Activated naive CD8-positive, alpha-beta T cell treated with anti-CD3 and anti-CD28 coated beads, Interleukin-2, amount 50 U/mL, for 24 hours (primary cell): ENCODE measurements around the gene ACACB.

Experiments
- ATAC-seq: fragments of 150-1000 bp; cut with Tn5 transposase; one replicate; pipeline ENCODE4 v1.10.0; 2021
- DNase-seq: peaks from one replicate; pipeline ENCODE4 v3.0.0; 2021
- H3K27ac Mint-ChIP-seq: one replicate; pipeline ENCODE4 v1.8.0; 2021; ENCODE audit warnings: mild to moderate bottlenecking, mixed read lengths
- H3K27me3 Mint-ChIP-seq: one replicate; pipeline ENCODE4 v1.8.0; 2021; ENCODE audit warnings: mixed read lengths
- H3K36me3 Mint-ChIP-seq: one replicate; pipeline ENCODE4 v1.8.0; 2021; ENCODE audit warnings: low read depth, mixed read lengths
- H3K4me1 Mint-ChIP-seq: one replicate; pipeline ENCODE4 v1.8.0; 2021; ENCODE audit warnings: mixed read lengths
- H3K4me3 Mint-ChIP-seq: one replicate; pipeline ENCODE4 v1.8.0; 2021; ENCODE audit warnings: mild to moderate bottlenecking, moderate library complexity, mixed read lengths
- H3K9me3 Mint-ChIP-seq: one replicate; pipeline ENCODE4 v1.8.0; 2021; ENCODE audit warnings: mixed read lengths

The ACACB gene

DNA sequence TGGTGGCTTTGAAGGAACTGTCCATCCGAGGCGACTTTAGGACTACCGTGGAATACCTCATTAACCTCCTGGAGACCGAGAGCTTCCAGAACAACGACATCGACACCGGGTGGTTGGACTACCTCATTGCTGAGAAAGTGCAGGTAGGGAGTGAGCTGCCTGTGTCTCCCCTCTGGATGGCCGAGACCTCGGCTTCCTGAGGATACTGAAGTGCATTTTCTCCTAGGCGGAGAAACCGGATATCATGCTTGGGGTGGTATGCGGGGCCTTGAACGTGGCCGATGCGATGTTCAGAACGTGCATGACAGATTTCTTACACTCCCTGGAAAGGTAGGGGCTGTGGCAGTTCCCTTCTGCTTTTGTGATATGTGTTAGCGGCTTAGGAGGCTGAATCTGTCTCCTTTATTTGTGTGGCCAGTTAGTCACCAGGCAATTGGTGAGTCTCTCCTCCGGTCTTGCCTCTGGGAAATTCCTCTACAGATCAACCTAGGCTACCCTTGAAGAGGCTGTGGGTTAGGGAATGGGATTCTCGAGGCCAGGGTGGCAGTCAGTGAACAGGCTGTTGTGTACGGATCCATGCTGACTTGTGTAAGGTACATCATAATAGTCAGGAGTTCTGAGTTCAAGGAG is 75.3 kb downstream of the ACACB start:
- Mint-ChIP-seq H3K27me3 (no peaks in the 10 kb centered on the region), H3K27ac (no peak overlapping the region), H3K4me1 (no peaks in the 10 kb centered on the region), H3K36me3 (peaks cover 14% of the 10 kb centered on the region), H3K4me3 (no peak overlapping the region), H3K9me3 (no peaks in the 10 kb centered on the region)
- no peak for DNase-seq
- no peak for ATAC-seq

GRCh38 chr12:109192358-109192757 is 76.0 kb downstream of the ACACB start:
- Mint-ChIP-seq H3K4me1 (no peaks in the 10 kb centered on the region), H3K36me3 (peaks cover 14% of the 10 kb centered on the region), H3K27me3 (no peaks in the 10 kb centered on the region), H3K4me3 (no peak overlapping the region), H3K27ac (no peak overlapping the region), H3K9me3 (no peaks in the 10 kb centered on the region)
- ATAC-seq (no peak), DNase-seq (no peak)

- no peak overlapping the region for H3K4me3 Mint-ChIP-seq
- no peak for ATAC-seq
- H3K27me3 Mint-ChIP-seq = no peaks in the 10 kb centered on the region
- peaks cover 14% of the 10 kb centered on the region for H3K36me3 Mint-ChIP-seq
- H3K9me3 Mint-ChIP-seq = no peaks in the 10 kb centered on the region
- H3K27ac Mint-ChIP-seq = no peak overlapping the region
- no peak for DNase-seq
- no peaks in the 10 kb centered on the region for H3K4me1 Mint-ChIP-seq
Observed at GRCh38 chr12:109193896-109194295, 77.5 kb downstream of the ACACB start.

- peaks cover 14% of the 10 kb centered on the region for H3K36me3 Mint-ChIP-seq
- no peak overlapping the region for H3K4me3 Mint-ChIP-seq
- ATAC-seq = no peak
Observed at GRCh38 chr12:109196332-109196731, 79.9 kb downstream of the ACACB start.

DNA sequence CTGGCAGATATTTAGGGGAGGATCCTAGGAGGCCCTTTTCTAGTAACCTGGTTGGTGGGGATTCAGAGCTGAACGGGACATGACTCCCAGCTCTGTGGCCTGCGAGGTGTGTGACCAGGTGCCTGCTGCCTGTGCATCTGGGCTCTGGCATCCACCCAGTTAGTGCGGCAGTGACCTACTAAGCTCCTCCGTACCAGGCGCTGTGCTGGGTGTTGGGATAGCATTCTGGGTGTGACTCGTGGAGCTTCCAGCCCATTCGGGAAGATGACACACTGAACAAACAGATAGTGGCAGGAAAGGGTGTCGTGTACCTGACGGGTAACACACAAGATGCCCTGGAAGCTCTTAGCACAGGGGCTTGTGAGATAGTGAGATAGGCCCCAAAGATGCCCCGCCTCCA is 80.9 kb downstream of the ACACB start:
- no peak for ATAC-seq

More at GRCh38 chr12:109196332-109196731, 79.9 kb downstream of the ACACB start:
- Mint-ChIP-seq H3K27me3 (no peaks in the 10 kb centered on the region), H3K4me1 (no peaks in the 10 kb centered on the region), H3K27ac (no peak overlapping the region), H3K9me3 (no peaks in the 10 kb centered on the region)
- no peak for DNase-seq

GRCh38 chr12:109199324-109199723 is 82.9 kb downstream of the ACACB start:
- H3K36me3 Mint-ChIP-seq = peaks cover 14% of the 10 kb centered on the region
- H3K4me1 Mint-ChIP-seq = no peaks in the 10 kb centered on the region
- ATAC-seq = no peak
- no peaks in the 10 kb centered on the region for H3K9me3 Mint-ChIP-seq
- DNase-seq = no peak
- no peaks in the 10 kb centered on the region for H3K27me3 Mint-ChIP-seq
- no peak overlapping the region for H3K4me3 Mint-ChIP-seq
- no peak overlapping the region for H3K27ac Mint-ChIP-seq

More for the DNA sequence above, 80.9 kb downstream of the ACACB start:
- no peak for DNase-seq
- no peaks in the 10 kb centered on the region for H3K4me1 Mint-ChIP-seq
- no peak overlapping the region for H3K27ac Mint-ChIP-seq
- H3K27me3 Mint-ChIP-seq = no peaks in the 10 kb centered on the region
- peaks cover 14% of the 10 kb centered on the region for H3K36me3 Mint-ChIP-seq
- H3K4me3 Mint-ChIP-seq = no peak overlapping the region
- H3K9me3 Mint-ChIP-seq = no peaks in the 10 kb centered on the region

DNA sequence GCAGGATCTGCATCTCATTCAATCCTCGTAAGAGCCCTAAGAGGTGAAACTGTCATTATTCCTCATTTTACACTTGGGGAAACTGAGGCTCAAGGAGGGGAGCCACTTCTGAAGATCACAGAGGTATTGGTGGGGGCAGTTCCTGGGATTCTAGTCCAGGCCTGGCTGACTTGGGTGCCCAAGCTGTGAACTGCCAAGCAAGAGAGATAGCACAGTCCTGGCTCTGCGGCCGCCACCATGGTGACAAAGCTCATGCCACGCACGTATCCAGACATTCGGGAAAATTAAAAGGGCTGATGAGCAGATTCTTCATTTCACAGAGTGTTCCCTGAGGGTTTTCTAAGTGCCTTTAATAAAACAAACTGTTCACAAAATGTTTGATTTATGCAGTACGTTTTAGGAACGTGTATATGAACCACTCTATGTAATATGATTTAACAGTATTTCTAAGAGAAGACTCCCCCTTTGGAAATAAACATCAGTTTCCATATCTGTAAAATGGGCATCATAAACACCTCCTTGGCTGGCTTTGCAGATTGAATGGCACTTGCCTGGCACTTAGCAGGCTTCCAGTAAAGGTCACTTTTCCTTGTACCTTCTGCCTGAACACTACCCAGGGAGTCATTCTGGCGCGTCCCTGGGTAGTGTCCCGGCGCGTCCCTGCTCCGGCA is 84.6 kb downstream of the ACACB start:
- no peak for DNase-seq
- peaks cover 5% of the 10 kb centered on the region for H3K36me3 Mint-ChIP-seq
- no peak for ATAC-seq
- H3K4me3 Mint-ChIP-seq = no peak overlapping the region
- H3K4me1 Mint-ChIP-seq = no peaks in the 10 kb centered on the region
- no peaks in the 10 kb centered on the region for H3K9me3 Mint-ChIP-seq
- H3K27ac Mint-ChIP-seq = no peak overlapping the region
- H3K27me3 Mint-ChIP-seq = no peaks in the 10 kb centered on the region

- Mint-ChIP-seq H3K4me1 (no peaks in the 10 kb centered on the region), H3K4me3 (no peak overlapping the region), H3K9me3 (no peaks in the 10 kb centered on the region), H3K27ac (no peak overlapping the region), H3K36me3 (no peaks in the 10 kb centered on the region), H3K27me3 (no peaks in the 10 kb centered on the region)
- ATAC-seq (no peak), DNase-seq (no peak)
Observed at GRCh38 chr12:109201496-109201885, 85.1 kb downstream of the ACACB start.

GRCh38 chr12:109202770-109203169 is 86.4 kb downstream of the ACACB start:
- Mint-ChIP-seq H3K27ac (no peak overlapping the region), H3K4me1 (no peaks in the 10 kb centered on the region), H3K9me3 (no peaks in the 10 kb centered on the region), H3K36me3 (peaks cover 2% of the 10 kb centered on the region), H3K4me3 (no peak overlapping the region), H3K27me3 (no peaks in the 10 kb centered on the region)
- DNase-seq (no peak), ATAC-seq (no peak)

- ATAC-seq (no peak), DNase-seq (no peak)
- H3K27ac Mint-ChIP-seq = no peak overlapping the region
- H3K9me3 Mint-ChIP-seq = no peaks in the 10 kb centered on the region
- H3K4me3 Mint-ChIP-seq = no peak overlapping the region
- H3K36me3 Mint-ChIP-seq = peaks cover 2% of the 10 kb centered on the region
- no peaks in the 10 kb centered on the region for H3K27me3 Mint-ChIP-seq
- no peaks in the 10 kb centered on the region for H3K4me1 Mint-ChIP-seq
Observed at GRCh38 chr12:109203480-109203879, 87.1 kb downstream of the ACACB start.

GRCh38 chr12:109209082-109209481 is 92.7 kb downstream of the ACACB start:
- peaks cover 2% of the 10 kb centered on the region for H3K36me3 Mint-ChIP-seq
- no peak overlapping the region for H3K4me3 Mint-ChIP-seq
- H3K9me3 Mint-ChIP-seq = no peaks in the 10 kb centered on the region
- ATAC-seq (no peak), DNase-seq (no peak)
- no peaks in the 10 kb centered on the region for H3K27me3 Mint-ChIP-seq
- no peaks in the 10 kb centered on the region for H3K4me1 Mint-ChIP-seq
- no peak overlapping the region for H3K27ac Mint-ChIP-seq

DNA sequence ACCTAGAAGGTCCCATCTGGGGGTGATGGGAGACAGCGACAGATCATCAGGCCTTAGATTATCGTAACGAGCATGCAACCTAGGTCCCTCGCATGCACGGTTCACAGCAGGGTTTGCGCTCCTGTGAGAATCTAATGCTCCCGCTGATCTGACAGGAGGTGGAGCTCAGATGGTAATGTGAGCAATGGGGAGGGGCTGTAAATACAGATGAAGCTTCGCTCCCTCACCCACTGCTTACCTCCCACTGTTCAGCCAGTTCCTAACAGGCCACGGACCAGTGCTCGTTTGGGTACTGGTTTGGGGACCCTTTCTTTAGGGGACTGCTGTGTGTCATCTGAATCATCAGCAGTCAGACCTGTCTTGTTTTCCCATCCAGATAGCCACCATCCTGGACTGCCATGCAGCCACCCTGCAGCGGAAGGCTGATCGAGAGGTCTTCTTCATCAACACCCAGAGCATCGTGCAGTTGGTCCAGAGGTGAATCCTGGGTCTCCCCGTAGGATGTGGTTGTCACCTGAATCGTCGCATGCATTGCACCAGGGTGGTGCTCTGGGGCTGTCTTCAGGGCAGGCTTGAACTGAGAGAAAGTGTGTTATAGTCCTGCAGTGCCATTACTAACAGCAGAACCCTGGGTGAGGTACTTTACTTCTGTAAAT is 96.2 kb downstream of the ACACB start:
- H3K4me1 Mint-ChIP-seq = no peaks in the 10 kb centered on the region
- no peak overlapping the region for H3K4me3 Mint-ChIP-seq
- no peak for DNase-seq
- no peaks in the 10 kb centered on the region for H3K9me3 Mint-ChIP-seq
- ATAC-seq = no peak
- H3K27ac Mint-ChIP-seq = no peak overlapping the region
- H3K27me3 Mint-ChIP-seq = no peaks in the 10 kb centered on the region
- peaks cover 1% of the 10 kb centered on the region for H3K36me3 Mint-ChIP-seq

DNA sequence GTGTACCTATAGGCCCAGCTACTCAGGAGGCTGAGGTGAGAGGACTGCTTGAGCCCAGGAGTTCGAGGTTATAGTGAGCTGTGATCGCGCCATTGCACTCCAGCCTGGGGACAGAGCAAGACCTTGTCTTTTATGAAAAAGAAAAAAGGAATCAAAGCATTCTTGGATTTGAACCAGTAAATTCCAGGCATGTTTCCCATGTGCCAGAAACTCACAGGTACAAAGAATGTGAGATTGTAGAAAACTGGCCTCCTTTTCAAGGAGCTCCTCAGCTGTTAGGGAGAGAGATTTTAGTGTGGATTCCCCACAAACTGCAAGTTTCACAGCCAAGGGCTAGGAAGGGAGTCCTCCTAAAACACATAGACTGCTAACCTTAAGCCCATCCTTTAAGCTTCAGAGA is 97.7 kb downstream of the ACACB start:
- Mint-ChIP-seq H3K4me1 (no peaks in the 10 kb centered on the region), H3K27ac (no peak overlapping the region), H3K4me3 (no peak overlapping the region), H3K36me3 (peaks cover 1% of the 10 kb centered on the region), H3K9me3 (no peaks in the 10 kb centered on the region), H3K27me3 (no peaks in the 10 kb centered on the region)
- no peak for DNase-seq
- no peak for ATAC-seq

- Mint-ChIP-seq H3K27ac (no peak overlapping the region), H3K27me3 (no peaks in the 10 kb centered on the region)
Observed at GRCh38 chr12:109218996-109219395, 102.6 kb downstream of the ACACB start.

GRCh38 chr12:109219938-109220337 is 103.6 kb downstream of the ACACB start:
- Mint-ChIP-seq H3K27ac (no peak overlapping the region), H3K36me3 (no peaks in the 10 kb centered on the region), H3K4me3 (no peak overlapping the region), H3K27me3 (no peaks in the 10 kb centered on the region), H3K4me1 (no peaks in the 10 kb centered on the region), H3K9me3 (no peaks in the 10 kb centered on the region)
- DNase-seq = no peak
- no peak for ATAC-seq

More at GRCh38 chr12:109218996-109219395, 102.6 kb downstream of the ACACB start:
- peaks cover 1% of the 10 kb centered on the region for H3K36me3 Mint-ChIP-seq
- no peak for DNase-seq
- no peaks in the 10 kb centered on the region for H3K9me3 Mint-ChIP-seq
- no peaks in the 10 kb centered on the region for H3K4me1 Mint-ChIP-seq
- ATAC-seq = no peak
- no peak overlapping the region for H3K4me3 Mint-ChIP-seq
